ENCODE results near the gene FST.

Gene FST

DNA sequence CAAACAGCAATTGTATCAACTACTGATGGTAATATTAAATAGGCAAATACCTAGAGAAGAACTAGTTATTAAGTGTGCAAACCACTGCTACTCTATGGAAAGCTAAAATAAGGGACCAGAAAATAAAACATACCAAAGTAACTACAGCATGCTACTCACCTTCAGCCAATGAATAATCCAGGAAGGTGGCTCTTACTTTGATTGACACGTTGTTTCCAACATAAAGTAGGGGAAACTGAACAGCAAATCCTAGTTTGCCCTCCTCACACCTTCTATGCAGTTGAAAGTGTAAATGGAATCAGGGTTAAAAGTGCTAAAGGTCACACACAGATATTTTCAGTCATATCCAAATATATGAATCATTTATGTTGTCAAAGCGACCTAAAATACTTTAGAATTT, 5.1 kb upstream of the FST start:
- no peak for DNase-seq (ENCODE audit: low read depth)

DNA sequence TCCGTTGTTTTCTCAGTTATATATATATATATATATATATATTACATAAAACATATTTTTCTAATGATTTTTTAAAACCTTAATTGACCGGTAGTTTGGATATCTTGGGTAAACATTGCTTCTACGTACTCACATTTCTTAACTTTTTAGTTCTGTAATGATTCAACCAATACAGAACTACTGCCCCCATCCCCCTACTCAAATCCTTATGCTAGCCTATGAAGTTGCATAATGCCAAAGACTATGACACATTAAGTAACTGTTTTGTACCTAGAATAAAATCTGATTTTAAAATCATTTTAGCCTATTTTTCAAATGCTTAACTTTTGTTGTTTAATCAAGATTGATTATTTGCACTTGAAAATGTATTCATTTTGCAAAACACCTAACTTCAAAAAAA, 4.4 kb upstream of the FST start:
- no peak for DNase-seq (ENCODE audit: low read depth)

DNA sequence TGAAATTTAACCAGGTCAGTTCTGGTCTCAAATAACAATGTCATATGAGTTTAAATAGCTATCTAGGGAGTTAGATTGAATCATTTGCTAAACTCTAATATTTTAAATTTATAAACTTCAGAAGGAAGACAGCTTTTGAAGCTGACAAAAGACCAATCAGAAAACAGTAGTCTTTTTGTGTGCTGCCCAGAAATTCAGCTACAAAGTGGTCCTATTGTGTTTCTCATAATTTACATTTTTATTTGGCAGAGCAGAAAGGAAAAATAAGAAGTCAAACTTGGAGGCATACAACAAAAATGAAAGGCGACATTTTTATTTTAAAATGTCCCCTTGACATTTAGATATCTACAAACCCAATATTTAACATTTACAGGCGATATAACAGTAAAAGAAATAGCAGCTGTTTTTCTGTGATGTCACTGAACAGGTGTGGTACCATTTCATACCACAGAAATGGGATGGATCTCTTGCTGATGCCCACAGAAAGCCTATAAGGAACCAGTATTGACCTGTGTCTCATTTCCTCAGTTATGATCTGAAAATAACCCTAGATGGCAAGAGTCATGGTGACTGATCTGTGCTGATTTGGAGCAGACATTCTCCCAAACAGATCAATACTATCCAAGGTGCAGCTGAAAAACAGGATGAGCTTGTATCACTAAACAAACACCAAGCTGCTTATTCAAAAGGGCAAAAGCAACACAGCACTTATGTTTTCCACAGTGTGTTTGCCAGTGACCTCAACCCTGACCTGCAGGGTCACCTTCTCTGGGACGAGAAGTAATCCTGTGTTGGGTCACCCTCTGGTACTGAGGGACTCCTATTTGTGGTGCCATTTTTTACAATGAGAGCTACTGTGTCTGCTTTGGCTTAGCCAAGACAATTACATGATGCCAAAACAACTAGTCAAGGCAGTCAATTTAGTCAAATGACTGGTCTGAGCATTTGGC, 3.6 kb upstream of the FST start:
- no peak for DNase-seq (ENCODE audit: low read depth)

DNA sequence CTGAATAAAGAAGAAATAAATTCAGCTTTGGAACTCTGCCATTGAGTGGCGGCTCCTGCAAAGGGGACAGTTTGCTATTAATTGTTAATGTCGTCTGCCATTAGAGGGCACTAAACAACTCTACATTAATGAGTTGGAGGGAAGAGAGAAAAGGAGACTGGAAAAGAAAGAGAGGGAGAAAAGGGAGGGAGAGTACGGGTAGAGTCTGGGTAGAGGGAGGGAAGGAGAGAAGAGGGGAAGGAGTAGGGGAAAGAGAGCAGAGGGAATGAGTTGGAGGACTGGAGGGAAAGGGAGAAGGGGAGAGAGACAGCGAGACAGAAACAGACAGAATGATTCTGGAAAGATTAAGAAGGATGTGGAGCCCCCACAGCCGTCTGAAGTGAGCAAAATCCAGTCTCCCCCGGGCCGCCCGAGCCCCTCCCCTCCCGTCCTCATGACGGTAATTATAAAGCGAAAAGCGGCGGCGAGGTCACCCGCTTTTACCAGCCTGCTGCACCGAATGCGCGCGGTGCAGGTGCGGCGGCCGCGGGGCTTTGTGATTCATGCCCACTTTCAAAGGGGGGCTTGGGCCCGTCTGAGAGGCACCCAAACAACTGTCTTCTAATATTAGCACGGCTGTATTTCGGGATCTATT, 1.9 kb upstream of the FST start:
- DNase-seq (ENCODE audit: low read depth), result no peak

DNA sequence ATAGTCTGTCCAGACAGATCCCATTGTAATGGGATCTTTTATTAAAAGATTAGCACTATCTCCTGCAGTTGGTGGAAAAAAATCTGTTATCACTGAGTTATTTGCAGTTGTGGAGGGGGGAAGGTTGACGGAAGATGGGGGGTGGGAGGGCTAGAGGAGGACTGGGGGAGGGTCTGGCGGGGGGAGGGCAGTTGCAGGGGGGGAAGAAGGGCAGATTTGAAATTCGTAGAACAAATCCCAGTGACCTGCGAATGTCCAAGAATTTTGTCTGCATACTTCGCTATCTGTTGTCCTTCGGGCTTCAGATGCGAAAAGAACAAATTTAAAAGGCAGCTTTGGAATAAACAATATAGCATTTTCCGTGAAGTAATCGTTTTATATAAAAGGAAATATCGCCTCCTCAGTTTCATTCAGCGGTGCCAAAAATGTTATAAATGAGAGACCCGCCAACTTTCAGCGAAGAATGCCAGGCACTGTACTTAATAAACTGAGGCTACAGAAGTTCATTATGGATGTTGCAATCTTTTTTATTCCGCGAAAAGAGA, 1.3 kb upstream of the FST start:
- DNase-seq (ENCODE audit: low read depth), result no peak

DNA sequence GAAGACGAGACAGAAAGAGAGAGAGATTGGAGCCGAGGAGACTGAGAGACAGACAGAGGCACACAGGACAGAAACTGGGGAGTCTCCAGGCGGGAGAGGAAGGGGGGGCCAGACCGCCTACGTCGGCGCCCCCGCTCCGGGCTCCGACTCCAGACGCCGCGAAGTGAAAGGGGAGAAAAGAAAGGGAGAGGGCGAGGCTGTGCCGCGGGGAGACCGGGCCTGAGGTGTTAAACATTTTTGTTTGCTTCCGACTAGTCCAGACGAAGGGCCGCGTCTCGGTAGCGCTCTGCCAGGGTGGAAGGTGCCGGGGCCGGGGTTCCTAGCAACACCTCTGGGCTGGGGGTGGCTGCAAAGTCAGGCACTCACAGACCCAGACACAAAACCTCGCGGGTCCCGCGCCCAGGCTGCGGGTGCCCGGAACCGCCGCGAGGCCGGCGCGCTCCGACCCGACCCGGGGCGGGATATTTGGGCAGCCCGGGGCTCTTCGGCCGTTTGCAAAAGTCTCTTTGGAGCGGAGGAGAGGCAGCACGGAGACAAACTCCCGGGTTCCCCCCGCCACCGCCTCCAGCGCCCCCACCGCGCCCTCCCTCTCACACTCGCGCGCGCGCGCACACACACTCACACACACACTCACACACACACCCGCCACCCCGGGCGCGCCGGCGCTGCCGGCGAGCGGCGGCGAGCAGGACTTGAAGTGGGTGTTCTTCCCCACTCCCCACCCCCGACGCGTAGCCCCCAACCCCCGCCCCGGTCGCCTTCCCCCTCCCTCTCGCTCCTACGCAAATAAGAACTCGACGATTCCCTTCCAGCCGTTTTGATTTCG, 626 bp upstream of the FST start:
- no peak for DNase-seq (ENCODE audit: low read depth)

DNA sequence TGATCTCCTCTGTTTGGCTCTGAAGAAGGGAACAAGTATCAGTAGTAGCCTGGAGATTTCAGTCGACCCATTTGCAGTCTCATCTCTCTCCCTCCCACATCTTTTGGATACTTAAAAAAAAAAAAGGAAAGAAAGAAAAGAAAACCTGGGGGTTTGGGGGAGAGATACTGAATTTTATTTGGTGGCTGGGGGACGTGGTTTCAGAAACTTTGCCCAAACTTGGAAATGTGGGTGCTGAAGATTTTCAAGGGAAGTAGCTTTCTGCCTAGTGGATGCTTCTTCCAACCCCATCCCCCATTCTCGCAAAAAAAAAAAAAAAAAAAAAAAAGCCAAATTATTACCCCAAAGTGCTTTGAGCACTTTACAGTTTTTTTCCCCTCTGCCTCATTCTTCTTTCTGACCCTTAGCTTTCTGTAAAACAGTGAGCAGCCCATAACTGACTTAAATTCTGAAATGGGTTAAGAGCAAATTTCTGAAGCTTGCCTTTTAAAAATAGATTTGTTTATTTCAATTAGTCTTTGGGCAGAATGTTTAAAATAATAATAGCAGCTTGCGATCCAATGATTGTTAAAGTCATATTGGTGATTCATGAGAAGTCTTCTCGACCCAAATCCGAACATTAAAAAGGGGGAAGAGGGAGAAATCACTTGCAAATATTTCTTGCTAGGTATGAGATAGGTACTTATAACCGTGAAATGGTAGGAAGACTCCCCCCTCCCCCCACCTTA, 894 bp downstream of the FST start:
- DNase-seq (ENCODE audit: low read depth), result no peak

DNA sequence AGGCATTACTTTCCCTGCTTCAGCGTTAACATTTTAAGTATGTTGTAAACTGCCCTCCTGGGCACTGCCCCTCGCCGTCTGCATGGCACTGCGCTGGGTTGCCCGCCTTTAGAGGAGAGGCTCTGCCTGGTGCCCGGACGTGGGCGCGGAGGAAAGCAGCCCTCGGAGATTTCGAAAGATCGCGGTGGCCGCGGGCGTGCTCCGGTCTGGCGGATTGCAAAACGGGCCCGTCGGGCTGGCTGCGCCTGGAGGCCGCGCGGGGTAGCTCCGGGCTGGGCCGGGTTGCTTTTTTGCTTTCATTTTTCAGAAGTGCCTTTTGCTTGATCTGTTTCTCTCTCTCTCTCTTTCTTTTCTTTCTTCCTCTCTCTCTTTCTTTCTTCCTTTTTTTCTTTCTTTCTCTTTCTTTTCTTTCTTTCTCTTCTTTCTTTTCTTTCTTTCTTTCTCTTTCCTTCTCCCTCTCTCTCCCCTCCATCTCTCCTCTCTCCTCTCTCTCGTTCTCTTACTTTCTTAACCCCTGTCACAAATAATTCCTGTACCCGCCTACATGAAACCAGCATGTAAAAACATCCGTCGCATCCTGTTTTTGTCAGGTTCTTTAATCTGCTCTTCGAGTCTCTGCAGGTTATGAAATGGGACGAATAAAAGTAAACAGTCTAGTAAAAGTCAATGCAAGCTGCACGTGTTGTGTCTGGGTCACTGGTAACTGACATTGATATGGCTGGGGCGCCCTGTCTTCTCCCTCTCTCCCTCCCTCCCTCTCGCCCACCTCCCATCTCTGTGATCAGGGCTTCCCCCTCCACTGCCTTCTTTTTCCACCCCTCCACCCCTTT, 1.7 kb downstream of the FST start:
- peak; percentile 80 for DNase-seq (ENCODE audit: low read depth)

DNA sequence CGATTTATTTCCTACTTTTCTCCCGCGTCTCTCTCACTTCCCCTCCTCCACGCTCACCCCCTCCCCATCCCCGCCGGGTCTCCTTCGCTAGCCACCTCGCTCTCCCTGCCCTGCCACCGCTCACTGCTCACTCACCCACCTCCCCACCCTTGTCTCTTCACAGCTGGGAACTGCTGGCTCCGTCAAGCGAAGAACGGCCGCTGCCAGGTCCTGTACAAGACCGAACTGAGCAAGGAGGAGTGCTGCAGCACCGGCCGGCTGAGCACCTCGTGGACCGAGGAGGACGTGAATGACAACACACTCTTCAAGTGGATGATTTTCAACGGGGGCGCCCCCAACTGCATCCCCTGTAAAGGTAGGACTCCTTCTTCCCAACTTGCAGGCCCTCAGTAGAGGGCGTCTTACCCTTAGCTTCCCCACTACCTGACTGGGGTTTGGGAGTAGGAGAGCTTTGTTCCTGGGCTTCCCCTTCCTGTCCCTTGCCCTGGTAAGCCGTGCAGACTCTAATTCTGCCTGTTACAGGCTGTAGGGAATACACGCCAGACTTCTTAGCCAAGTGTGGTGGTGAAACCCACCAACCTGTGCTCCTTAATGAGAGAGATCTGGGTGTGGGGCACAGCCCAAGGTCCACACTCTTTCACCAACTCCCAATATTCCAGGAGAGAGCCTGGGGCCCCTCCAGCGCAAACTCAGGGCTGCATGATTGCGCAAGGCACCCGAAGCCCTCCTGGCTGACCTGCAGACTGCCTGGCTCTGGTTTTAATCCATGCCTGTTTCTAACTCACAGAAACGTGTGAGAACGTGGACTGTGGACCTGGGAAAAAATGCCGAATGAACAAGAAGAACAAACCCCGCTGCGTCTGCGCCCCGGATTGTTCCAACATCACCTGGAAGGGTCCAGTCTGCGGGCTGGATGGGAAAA, 2.5 kb downstream of the FST start:
- no peak for DNase-seq (ENCODE audit: low read depth)

DNA sequence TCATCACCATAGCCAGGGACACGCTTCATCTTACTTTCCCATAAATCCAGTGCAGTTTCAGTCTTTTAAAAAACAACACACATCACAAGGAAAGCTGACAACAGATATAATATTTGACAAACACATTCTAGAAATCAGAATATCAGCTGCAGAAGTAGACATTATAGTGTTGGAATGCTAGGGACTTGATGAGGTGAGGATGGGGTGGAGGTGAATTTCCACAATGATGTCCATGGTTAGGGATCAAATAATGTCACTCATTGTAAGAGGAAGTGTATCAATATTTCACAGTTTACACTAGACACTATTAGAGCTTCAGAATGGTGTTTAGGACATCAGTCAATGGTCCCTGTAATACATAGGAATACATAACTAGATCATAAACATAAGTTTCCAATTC, 7.0 kb downstream of the FST start:
- DNase-seq (ENCODE audit: low read depth), result no peak

DNA sequence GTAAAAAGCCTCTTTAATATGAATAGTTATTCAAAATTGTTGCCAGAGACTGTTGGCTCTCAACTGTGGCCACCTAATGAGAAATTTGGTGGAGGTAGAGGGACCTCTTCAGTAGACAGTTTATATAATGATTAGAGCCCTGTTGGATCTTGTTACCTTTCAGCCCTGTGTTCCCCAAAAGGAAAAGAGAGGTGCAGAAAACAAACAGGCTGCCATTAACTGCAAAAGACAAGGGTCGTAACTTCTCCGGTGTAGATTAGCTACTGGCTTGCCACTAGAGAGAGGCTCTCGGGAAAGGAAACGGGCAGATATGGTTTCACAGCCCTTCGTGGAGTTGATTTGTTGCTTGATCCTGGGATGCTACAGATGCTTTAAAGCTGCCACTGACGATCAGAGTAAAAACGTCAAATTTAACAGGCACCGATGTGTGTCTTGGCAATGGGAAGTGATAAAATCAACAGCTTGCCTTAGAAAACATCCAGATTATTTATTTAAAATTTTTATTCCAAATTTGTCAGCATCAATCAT, 7.8 kb downstream of the FST start:
- DNase-seq (ENCODE audit: low read depth), result no peak

DNA sequence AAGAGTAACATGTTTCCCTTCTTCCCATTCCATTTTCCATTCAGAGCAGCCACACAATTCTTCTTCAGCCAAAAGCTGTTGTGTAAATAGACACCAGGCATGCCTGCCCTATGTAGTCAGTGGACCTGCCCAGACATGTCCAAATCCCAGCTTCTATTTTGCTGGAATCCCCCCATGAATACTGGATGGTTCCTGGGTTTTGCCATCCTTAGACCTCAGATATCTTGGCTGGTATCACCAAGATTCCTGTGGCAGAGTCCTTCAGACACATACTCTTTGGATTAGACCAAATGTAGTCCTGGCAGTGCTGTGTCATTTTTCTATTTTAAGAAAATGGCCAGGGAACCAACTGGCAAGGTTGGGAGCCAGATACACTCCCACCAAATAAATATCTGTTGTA, 10.3 kb downstream of the FST start:
- peak; percentile 47 for DNase-seq (ENCODE audit: low read depth)

DNA sequence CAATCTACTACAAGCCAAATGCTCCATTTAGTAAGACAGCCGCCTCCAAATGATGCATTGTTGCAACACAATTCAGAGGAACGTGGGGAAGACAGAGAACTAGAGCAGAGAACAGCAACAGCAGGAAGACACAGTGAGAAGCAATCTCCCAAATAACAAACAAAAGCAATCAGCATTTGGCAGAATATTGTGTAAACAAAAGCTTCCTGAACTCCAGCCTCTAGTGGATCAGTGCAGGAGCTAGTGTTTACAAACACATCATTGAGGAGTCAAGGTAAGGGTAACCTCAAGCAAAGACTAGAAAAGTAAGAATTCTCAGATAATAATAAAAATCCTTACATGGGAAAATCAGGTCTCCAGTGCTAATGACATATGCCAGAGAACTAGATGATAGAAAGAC, 20.6 kb downstream of the FST start:
- DNase-seq (ENCODE audit: low read depth), result peak; percentile 6

DNA sequence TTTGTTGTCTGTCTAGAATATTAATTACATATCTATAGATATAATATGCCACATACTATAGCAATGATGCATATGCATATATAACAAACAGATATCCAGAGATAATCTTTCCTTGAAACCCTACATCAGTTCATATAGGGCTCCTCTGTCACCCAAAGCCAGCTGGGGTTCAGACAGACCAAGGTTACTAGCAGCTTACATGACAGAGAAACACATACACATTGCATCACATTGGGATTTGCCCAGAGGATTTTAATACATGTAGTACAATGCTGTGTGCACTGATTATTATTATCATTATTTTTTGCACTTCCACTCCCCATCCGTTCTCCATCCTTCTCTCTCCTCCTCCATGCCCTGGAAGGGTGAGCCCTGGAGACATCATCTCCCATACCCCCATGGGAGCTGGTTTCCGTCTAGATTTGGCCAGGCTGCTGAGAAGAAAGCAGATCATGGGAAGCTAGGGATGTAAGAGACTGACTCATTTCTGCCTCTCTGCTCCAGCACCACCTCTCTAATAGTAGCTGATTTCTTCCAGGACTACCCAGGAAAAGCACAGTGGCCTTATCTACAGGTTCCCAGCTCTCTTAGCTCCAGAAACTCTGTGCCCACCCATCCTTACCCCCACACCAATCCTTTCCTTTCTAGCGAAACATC, 23.3 kb downstream of the FST start:
- DNase-seq (ENCODE audit: low read depth), result peak; percentile 10

DNA sequence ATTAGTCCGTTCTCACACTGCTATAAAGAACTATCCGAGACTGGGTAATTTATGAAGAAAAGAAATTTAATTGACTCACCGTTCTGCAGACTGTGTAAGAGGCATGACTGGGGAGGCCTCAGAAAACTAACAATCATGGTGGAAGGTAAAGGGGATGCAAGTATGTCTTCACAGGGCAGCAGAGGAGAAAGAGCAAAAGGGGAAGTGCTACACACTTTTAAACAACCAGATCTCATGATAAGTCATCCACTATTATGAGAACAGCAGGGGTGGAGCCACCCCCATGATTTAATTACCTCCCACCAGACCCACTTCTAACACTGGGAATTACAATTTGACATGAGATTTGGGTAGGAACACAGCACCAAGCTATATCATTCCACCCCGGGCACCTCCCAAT, 26.6 kb downstream of the FST start:
- DNase-seq (ENCODE audit: low read depth), result no peak

DNA sequence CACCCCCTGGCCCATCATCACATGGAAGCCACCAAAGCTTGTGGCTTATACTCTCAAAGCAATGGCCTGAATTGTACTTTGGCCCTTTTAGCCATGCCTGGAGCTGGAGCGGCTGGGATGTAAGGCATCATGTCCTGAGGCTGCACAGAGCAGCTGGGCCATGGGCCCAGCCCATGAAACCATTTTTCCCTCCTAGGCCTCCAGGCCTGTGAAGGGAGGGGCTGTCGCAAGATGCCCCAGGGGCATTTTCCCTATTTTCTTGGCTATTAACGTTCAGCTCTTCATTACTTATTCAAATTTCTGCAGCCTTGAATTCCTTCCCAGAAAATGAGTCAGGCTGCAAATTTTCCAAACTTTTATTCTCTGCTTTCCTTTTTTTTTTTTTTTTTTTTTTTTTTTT, 27.7 kb downstream of the FST start:
- no peak for DNase-seq (ENCODE audit: low read depth)

DNA sequence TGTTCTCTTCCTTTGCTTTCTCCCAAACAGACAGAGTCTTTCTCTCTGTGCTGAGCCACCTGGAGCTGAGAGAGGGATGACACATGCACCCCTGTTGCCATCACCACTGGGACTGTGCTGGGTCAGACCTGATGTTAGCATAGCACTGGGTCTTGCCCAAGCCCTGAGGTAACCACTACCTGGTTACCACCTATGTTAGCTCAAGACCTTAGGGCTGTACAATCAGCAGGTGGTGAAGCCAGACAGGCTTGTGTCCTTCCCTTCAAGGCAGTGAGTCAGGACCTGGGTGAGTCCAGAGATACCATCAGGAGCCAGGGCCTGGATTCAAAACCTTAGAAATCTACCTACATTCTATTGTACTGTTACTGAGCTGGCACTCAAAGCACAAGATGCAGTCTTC, 32.1 kb downstream of the FST start:
- DNase-seq (ENCODE audit: low read depth), result no peak

DNA sequence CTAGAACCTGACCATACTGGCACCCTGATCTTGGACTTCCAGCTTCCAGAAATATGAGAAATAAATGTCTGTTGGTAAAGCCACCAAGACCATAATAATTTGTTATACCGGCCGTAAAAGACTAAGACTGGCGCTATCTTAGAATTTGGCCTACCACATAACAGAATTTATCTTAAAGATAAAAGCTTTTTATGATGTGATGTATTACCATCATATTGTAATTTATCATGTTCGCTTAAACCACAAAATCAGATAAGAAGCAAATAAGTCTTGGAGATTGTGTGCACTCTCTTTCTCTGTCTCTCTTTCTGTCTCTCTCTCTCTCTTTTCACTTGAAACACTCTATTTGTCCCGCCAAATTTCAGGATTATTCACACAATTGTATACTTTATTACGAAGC, 35.6 kb downstream of the FST start:
- DNase-seq (ENCODE audit: low read depth), result peak; percentile 87

DNA sequence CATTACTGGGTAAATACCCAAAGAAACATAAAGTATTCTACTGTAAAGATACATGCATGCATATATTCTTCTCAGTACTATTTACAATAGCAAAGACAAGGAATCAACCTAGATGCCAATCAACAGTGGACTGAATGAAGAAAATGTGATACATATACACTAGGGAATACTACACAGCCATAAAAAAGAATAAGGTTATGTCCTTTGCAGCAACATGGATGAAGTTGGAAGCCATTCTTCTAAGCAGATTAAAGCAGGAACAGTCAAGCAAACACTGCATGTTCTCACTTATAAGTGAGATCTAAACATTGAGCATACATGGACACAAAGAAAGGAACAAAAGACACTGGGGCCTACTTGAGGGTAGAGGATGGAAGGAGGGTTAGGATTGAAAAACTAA, 40.4 kb downstream of the FST start:
- DNase-seq (ENCODE audit: low read depth), result no peak
